GM18907 (cell line): ENCODE data around the gene MAP2K6.
A peak's percentile ranks its signal among the peaks of the same experiment; 100 is the strongest.

ENCODE experiments used
- ATAC-seq: cut with Tn5 transposase; IDR thresholded peaks from one replicate; pipeline ENCODE4 v1.9.1; 2021; ENCODE audit warnings: mild to moderate bottlenecking, moderate library complexity; ENCODE audit not compliant: unreplicated experiment

Gene MAP2K6

GRCh38 chr17:69425978-69426377 lies 11.5 kb downstream of the MAP2K6 start:
- ATAC-seq: no peak

- ATAC-seq: no peak
Observed at GRCh38 chr17:69427486-69428197, 13.1 kb downstream of the MAP2K6 start.

- ATAC-seq: no peak
Observed at GRCh38 chr17:69428252-69428980, 13.9 kb downstream of the MAP2K6 start.

- no peak for ATAC-seq
Observed at GRCh38 chr17:69430488-69430887, 16.0 kb downstream of the MAP2K6 start.

GRCh38 chr17:69431835-69432234 lies 17.3 kb downstream of the MAP2K6 start:
- ATAC-seq: no peak

- no peak for ATAC-seq
Observed at GRCh38 chr17:69433093-69433492, 18.6 kb downstream of the MAP2K6 start.

GRCh38 chr17:69434164-69434579 lies 19.7 kb downstream of the MAP2K6 start:
- no peak for ATAC-seq

- ATAC-seq: no peak
Observed at GRCh38 chr17:69435971-69436696, 21.6 kb downstream of the MAP2K6 start.

GRCh38 chr17:69437475-69437874 lies 23.0 kb downstream of the MAP2K6 start:
- no peak for ATAC-seq

GRCh38 chr17:69438776-69439175 lies 24.3 kb downstream of the MAP2K6 start:
- ATAC-seq: no peak

GRCh38 chr17:69441179-69441578 lies 26.7 kb downstream of the MAP2K6 start:
- no peak for ATAC-seq

GRCh38 chr17:69443138-69443537 lies 28.6 kb downstream of the MAP2K6 start:
- ATAC-seq: no peak

GRCh38 chr17:69444023-69444422 lies 29.5 kb downstream of the MAP2K6 start:
- ATAC-seq: no peak

- ATAC-seq: no peak
Observed at GRCh38 chr17:69445132-69445531, 30.6 kb downstream of the MAP2K6 start.

GRCh38 chr17:69447726-69448125 lies 33.2 kb downstream of the MAP2K6 start:
- no peak for ATAC-seq

- ATAC-seq: no peak
Observed at GRCh38 chr17:69448431-69449102, 34.1 kb downstream of the MAP2K6 start.

- no peak for ATAC-seq
Observed at GRCh38 chr17:69450131-69450530, 35.6 kb downstream of the MAP2K6 start.

- no peak for ATAC-seq
Observed at GRCh38 chr17:69450918-69451317, 36.4 kb downstream of the MAP2K6 start.

- ATAC-seq: peak; percentile 93
Observed at GRCh38 chr17:69451416-69452394, 37.2 kb downstream of the MAP2K6 start.

GRCh38 chr17:69452664-69453260 lies 38.3 kb downstream of the MAP2K6 start:
- ATAC-seq: no peak
